ENCODE data around the gene IGFLR1. TPM values are rescaled to one million over a fixed set of nuclear protein-coding genes. Genes with fewer than 3 reads are reported as not detected.

Gene IGFLR1
- total and polyA plus RNA-seq, 11 donors: 0.74 to 25.2 (median 3.6) TPM

- Histone ChIP-seq H3K4me3 (no peak overlapping the region), H3K36me3 (peaks cover 0 to 46% (median 12%) of the 10 kb centered on the region in 9 donors), H3K9me3 (no peaks in the 10 kb centered on the region), H3K27me3 (no peaks in the 10 kb centered on the region), H3K27ac (no peak overlapping the region), H3K4me1 (peaks cover 0 to 17% (median 5%) of the 10 kb centered on the region in 12 donors)
- TF ChIP-seq CTCF (IDR thresholded peaks at IDR 0.05): no peak
- ATAC-seq (no peak), DNase-seq (no peak)
- 79 to 97% (median 91%) methylated on average over 7 of the region's 7 CpGs for WGBS, 4 donors
- intact Hi-C loops (cut with DNase I): loop anchor here in 2 of 10 donors (10.0 kb wide), 2 partner anchors 107 to 157 kb away; partner anchors contain the start of gene LRFN3 (in 1 of the 2)
These were observed 35.7 kb upstream of the IGFLR1 start for GRCh38 chr19:35777961-35778360.

GRCh38 chr19:35777086-35777841 is 35.0 kb upstream of the IGFLR1 start:
- Histone ChIP-seq H3K36me3 (peaks cover 0 to 39% (median 10%) of the 10 kb centered on the region in 9 donors), H3K27ac (no peak overlapping the region), H3K4me3 (no peak overlapping the region), H3K9me3 (no peaks in the 10 kb centered on the region), H3K4me1 (peaks cover 0 to 17% (median 5%) of the 10 kb centered on the region in 12 donors), H3K27me3 (no peaks in the 10 kb centered on the region)
- TF ChIP-seq CTCF (IDR thresholded peaks at IDR 0.05) (no peak), POLR2A (IDR thresholded peaks at IDR 0.05) (no peak)
- intact Hi-C loops (cut with DNase I): loop anchor here in 2 of 10 donors (10.0 kb wide), 2 partner anchors 108 to 158 kb away; partner anchors contain the start of gene LRFN3 (in 1 of the 2)
- no peak for ATAC-seq
- WGBS, 4 donors: 66 to 76% (median 74%) methylated on average over 17 to 19 of the region's 19 CpGs
- no peak for DNase-seq

- H3K36me3 ChIP-seq: peaks cover 0 to 31% (median 9%) of the 10 kb centered on the region in 9 donors
- peak overlapping the region; percentile 68 to 99 (median 92) for H3K4me3 ChIP-seq
- WGBS, 4 donors: 56 to 62% (median 57%) methylated on average over 13 of the region's 13 CpGs
- intact Hi-C loops (cut with DNase I): loop anchor here in 2 of 10 donors (10.0 kb wide), 2 partner anchors 109 to 159 kb away; partner anchors contain the start of gene LRFN3 (in 1 of the 2)
- H3K4me1 ChIP-seq: peaks cover 0 to 17% (median 5%) of the 10 kb centered on the region in 12 donors
- DNase-seq: no peak
- H3K27ac ChIP-seq: peak overlapping the region in 3 of 12 donors; percentile 1 to 77 (median 58)
- no peaks in the 10 kb centered on the region for H3K27me3 ChIP-seq
- TF ChIP-seq POLR2A (IDR thresholded peaks at IDR 0.05) (no peak), CTCF (IDR thresholded peaks at IDR 0.05) (no peak)
- no peaks in the 10 kb centered on the region for H3K9me3 ChIP-seq
- no peak for ATAC-seq
These were observed 34.0 kb upstream of the IGFLR1 start for GRCh38 chr19:35776102-35776788.
